ENCODE measurements around the gene KCTD19. TPM values are rescaled to one million over a fixed set of nuclear protein-coding genes. Genes with fewer than 3 reads are reported as not detected.

KCTD19 gene
- total RNA-seq, 2 donors from 2014 or later, result 1.2 to 1.3 TPM

DNA sequence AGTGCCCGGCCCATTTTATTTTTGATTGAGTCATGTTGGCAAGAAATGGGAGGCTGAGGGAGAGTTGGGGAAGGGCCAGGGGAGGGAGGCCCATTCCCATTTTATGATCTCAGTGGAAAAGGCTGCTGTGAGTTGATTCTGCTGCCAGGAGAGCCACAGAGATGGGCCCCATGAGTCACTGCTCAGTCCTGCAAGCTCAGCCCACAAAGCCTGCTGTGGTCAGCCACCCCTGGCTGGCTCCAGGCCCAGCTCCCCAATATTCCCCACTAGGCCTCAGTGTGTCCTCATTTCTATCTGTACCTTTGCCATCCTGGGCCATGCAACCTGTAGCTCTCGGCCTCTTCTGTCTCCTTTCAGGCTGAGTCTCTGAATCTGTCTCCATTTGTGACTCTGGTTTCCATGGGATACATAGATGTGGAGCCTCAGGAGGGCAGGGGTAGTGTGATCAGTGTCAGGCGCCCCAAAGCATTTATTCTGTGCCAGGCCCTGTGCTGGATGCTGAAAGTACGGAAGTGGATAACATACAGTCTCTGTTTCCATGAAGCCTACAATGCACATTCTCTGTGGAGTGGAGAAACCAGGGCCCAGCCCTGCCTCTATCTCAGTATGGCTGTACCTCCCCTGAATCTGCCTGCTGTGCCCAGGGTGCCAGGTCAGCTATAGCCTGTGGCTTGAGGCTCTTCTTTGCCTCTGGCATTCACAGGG, 49.1 kb downstream of the KCTD19 start:
- Histone ChIP-seq H3K27me3 (ENCODE audit: control insufficient read depth, insufficient read depth, low read length, poor library complexity, severe bottlenecking) (no peaks in the 10 kb centered on the region), H3K9me3 (ENCODE audit: control insufficient read depth, low read length) (no peaks in the 10 kb centered on the region), H3K9ac (ENCODE audit: extremely low read depth, low read length, poor library complexity, severe bottlenecking) (no peak overlapping the region), H3K36me3 (ENCODE audit: control insufficient read depth, insufficient read depth, low read length) (peaks cover 6% of the 10 kb centered on the region), H3K4me3 (ENCODE audit: low read length) (peak overlapping the region; percentile 70), H3K27ac (ENCODE audit: low read depth, low read length) (no peak overlapping the region), H3K4me1 (ENCODE audit: control insufficient read depth, insufficient read depth, low read length) (no peaks in the 10 kb centered on the region)
- no peak for DNase-seq
- TF ChIP-seq, protein P1, sequence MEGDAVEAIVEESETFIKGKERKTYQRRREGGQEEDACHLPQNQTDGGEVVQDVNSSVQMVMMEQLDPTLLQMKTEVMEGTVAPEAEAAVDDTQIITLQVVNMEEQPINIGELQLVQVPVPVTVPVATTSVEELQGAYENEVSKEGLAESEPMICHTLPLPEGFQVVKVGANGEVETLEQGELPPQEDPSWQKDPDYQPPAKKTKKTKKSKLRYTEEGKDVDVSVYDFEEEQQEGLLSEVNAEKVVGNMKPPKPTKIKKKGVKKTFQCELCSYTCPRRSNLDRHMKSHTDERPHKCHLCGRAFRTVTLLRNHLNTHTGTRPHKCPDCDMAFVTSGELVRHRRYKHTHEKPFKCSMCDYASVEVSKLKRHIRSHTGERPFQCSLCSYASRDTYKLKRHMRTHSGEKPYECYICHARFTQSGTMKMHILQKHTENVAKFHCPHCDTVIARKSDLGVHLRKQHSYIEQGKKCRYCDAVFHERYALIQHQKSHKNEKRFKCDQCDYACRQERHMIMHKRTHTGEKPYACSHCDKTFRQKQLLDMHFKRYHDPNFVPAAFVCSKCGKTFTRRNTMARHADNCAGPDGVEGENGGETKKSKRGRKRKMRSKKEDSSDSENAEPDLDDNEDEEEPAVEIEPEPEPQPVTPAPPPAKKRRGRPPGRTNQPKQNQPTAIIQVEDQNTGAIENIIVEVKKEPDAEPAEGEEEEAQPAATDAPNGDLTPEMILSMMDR (conservative IDR thresholded peaks at IDR 0.05), result no peak
- no peaks in the 10 kb centered on the region for H3K9me3 Mint-ChIP-seq
- WGBS, 2 experiments (ENCODE audit: insufficient coverage in 1 of 2, insufficient read length in 1 of 2), result 92 to 100% methylated on average over 3 to 4 of the region's 4 CpGs
- H3K4me3 Mint-ChIP-seq, result no peak overlapping the region
- no peaks in the 10 kb centered on the region for H3K27me3 Mint-ChIP-seq (ENCODE audit: insufficient read depth)
- H3K4me1 Mint-ChIP-seq, result peaks cover 6% of the 10 kb centered on the region
- no peak overlapping the region for H3K27ac Mint-ChIP-seq
- peaks cover 5% of the 10 kb centered on the region for H3K36me3 Mint-ChIP-seq (ENCODE audit: low read depth)

DNA sequence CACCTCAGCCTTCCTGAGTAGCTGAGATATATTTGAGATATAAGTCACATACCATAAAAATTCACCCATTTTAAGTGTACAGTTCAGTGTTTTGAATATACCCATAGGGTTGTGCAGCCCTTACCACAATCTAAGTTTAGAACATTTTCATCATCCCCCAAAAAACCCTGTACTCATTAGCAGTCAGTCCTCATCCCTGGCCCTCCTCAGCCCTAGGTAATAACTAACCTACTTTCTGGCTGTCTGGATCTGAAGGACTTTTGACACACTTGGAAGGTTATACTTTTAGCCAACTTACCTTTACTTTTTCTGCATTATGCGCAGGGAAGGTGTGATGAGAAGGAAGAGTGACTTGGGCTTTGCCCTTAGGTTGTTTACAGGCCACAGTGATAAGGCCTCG, 51.2 kb downstream of the KCTD19 start:
- peaks cover 5% of the 10 kb centered on the region for H3K36me3 Mint-ChIP-seq (ENCODE audit: low read depth)

DNA sequence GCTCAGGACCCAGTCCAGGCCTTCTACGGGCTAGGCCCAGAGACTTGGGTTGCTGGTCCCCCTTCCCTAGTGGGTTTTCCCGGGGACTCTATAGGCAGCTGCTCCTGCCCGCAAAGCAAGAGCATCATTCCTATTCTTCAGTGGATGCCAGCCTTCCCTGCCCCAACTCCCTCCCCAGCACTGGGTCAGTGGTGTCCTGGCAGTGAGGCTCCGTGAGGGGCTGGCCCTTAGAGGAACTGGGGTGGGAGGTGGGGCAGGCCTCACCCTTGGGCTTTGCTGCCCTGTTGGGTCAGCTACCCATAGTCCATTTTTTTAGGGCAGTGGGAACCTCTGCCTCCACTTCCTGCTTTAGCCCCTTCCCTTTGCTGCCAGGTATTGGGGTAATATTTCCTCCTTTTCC, 55.1 kb downstream of the KCTD19 start:
- Histone ChIP-seq H3K27ac (ENCODE audit: low read depth, low read length) (no peak overlapping the region), H3K9ac (ENCODE audit: extremely low read depth, low read length, poor library complexity, severe bottlenecking) (no peak overlapping the region), H3K27me3 (ENCODE audit: control insufficient read depth, insufficient read depth, low read length, poor library complexity, severe bottlenecking) (no peaks in the 10 kb centered on the region), H3K9me3 (ENCODE audit: control insufficient read depth, low read length) (no peaks in the 10 kb centered on the region), H3K4me3 (ENCODE audit: low read length) (no peak overlapping the region), H3K36me3 (ENCODE audit: control insufficient read depth, insufficient read depth, low read length) (peaks cover 14% of the 10 kb centered on the region), H3K4me1 (ENCODE audit: control insufficient read depth, insufficient read depth, low read length) (peaks cover 4% of the 10 kb centered on the region)
- H3K36me3 Mint-ChIP-seq (ENCODE audit: low read depth), result peaks cover 2% of the 10 kb centered on the region
- TF ChIP-seq, protein P1 (conservative IDR thresholded peaks at IDR 0.05), result no peak
- no peaks in the 10 kb centered on the region for H3K27me3 Mint-ChIP-seq (ENCODE audit: insufficient read depth)
- no peak overlapping the region for H3K4me3 Mint-ChIP-seq
- no peaks in the 10 kb centered on the region for H3K9me3 Mint-ChIP-seq
- WGBS, 2 experiments (ENCODE audit: insufficient coverage in 1 of 2, insufficient read length in 1 of 2), result 95% methylated on average over 3 to 4 of the region's 4 CpGs
- peaks cover 10% of the 10 kb centered on the region for H3K4me1 Mint-ChIP-seq
- no peak for DNase-seq
- H3K27ac Mint-ChIP-seq, result no peak overlapping the region

More for the DNA sequence above, 51.2 kb downstream of the KCTD19 start:
- H3K36me3 ChIP-seq (ENCODE audit: control insufficient read depth, insufficient read depth, low read length), result peaks cover 10% of the 10 kb centered on the region
- no peaks in the 10 kb centered on the region for H3K27me3 ChIP-seq (ENCODE audit: control insufficient read depth, insufficient read depth, low read length, poor library complexity, severe bottlenecking)
- H3K9ac ChIP-seq (ENCODE audit: extremely low read depth, low read length, poor library complexity, severe bottlenecking), result no peak overlapping the region
- DNase-seq, result no peak
- no peak overlapping the region for H3K4me3 ChIP-seq (ENCODE audit: low read length)
- Mint-ChIP-seq H3K9me3 (no peaks in the 10 kb centered on the region), H3K4me3 (no peak overlapping the region), H3K4me1 (peaks cover 6% of the 10 kb centered on the region), H3K27me3 (ENCODE audit: insufficient read depth) (no peaks in the 10 kb centered on the region), H3K27ac (no peak overlapping the region)
- 100% methylated on average over 1 to 2 of the region's 2 CpGs for WGBS, 2 experiments (ENCODE audit: insufficient coverage in 1 of 2, insufficient read length in 1 of 2)
- no peaks in the 10 kb centered on the region for H3K4me1 ChIP-seq (ENCODE audit: control insufficient read depth, insufficient read depth, low read length)
- TF ChIP-seq, protein P1 (conservative IDR thresholded peaks at IDR 0.05), result no peak
- H3K9me3 ChIP-seq (ENCODE audit: control insufficient read depth, low read length), result no peaks in the 10 kb centered on the region
- H3K27ac ChIP-seq (ENCODE audit: low read depth, low read length), result no peak overlapping the region

Measured in endodermal cell (in vitro differentiated cells).